Osteoblast (primary cell): ENCODE measurements around the gene NKD2. TPM values are rescaled to one million over a fixed set of nuclear protein-coding genes. Genes with fewer than 3 reads are reported as not detected.
"Not testable (repeated sequence)": the region's sequence is repeated elsewhere in the genome, so short reads cannot be mapped to it uniquely, and the experiment has no call there.

Experiments used
- DNase-seq: peaks from one replicate; pipeline ENCODE4 v3.0.0; 2011; ENCODE audit warnings: low spot score, mixed read lengths; ENCODE audit not compliant: insufficient read length; ENCODE audit errors: missing footprints
- H2AFZ ChIP-seq: 2 replicates; pipeline ENCODE4 v1.6.0; 2011; ENCODE audit warnings: mild to moderate bottlenecking, low read length
- H3K27ac ChIP-seq: 2 replicates; pipeline ENCODE4 v1.5.1; 2011; ENCODE audit warnings: mild to moderate bottlenecking, low read depth, low read length, moderate library complexity
- H3K27me3 ChIP-seq: 2 replicates; pipeline ENCODE4 v1.6.0; 2012; ENCODE audit warnings: mild to moderate bottlenecking, control low read depth, inconsistent platforms, low read length, moderate library complexity; ENCODE audit not compliant: insufficient read depth
- H3K36me3 ChIP-seq: 2 replicates; pipeline ENCODE4 v1.5.1; 2011; ENCODE audit warnings: mild to moderate bottlenecking, low read length, control low read depth, moderate library complexity; ENCODE audit not compliant: insufficient read depth
- H3K4me1 ChIP-seq: 2 replicates; pipeline ENCODE4 v1.5.1; 2011; ENCODE audit warnings: mild to moderate bottlenecking, low read length, control low read depth, moderate library complexity; ENCODE audit not compliant: insufficient read depth
- H3K4me2 ChIP-seq: 2 replicates; pipeline ENCODE4 v1.6.0; 2011; ENCODE audit warnings: mild to moderate bottlenecking, low read length; ENCODE audit not compliant: insufficient read depth
- H3K4me3 ChIP-seq: fragments of 200-600 bp; sonication (generic); 3 replicates; pipeline ENCODE4 v1.5.1; 2012; ENCODE audit warnings: mild to moderate bottlenecking, low read length, inconsistent platforms; ENCODE audit not compliant: insufficient read depth
- H3K79me2 ChIP-seq: 2 replicates; pipeline ENCODE4 v1.6.0; 2012; ENCODE audit warnings: mild to moderate bottlenecking, low read length, control low read depth, inconsistent platforms; ENCODE audit not compliant: insufficient read depth
- H3K9me3 ChIP-seq: 2 replicates; pipeline ENCODE4 v1.5.1; 2011; ENCODE audit warnings: low read depth, low read length, control low read depth
- H4K20me1 ChIP-seq: 2 replicates; pipeline ENCODE4 v1.6.0; 2012; ENCODE audit warnings: mild to moderate bottlenecking, low read length, control low read depth; ENCODE audit not compliant: insufficient read depth
- total RNA-seq: library from RNA; depleted of rRNA; stranded (reverse); fragments of >200 nt; gene quantifications from 2 replicates; pipeline ENCODE4 v1.2.3, GENCODE V29; 2012
- TF ChIP-seq, protein P1 (sequence below): IDR thresholded peaks from 2 replicates; pipeline ENCODE4 v1.5.1; 2011; ENCODE audit warnings: mild to moderate bottlenecking, low read depth, low read length, moderate library complexity; ENCODE audit errors: extremely low read depth

Gene NKD2
- total RNA-seq, 1 donor, result under 0.01 TPM

DNA sequence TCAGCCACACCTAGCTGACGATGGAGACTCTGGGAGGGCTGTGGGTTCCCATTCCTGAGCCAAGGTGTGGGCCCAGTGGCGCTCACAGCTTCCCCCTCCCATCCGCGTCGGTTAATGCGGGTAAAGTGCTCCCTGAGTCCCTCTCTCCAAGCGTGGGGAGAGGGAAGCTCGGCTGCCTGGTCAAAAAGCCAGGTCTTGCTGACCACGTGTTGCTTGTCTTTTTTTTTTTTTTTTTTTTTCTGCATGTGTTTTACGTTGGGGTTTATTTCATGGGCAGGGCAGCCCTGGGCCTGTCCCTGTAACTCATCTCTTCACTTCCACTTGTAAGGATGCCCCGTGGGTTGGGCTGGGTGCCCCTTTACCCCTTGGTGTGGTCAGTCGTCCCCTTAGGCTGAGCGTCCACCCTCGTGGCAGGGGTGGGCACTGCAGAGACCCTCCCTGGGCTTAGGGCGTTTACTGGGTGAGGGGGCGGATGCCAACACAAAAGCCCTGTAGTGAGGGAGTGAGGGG lies 11.9 kb downstream of the NKD2 start:
- H3K79me2 ChIP-seq, result no peaks in the 10 kb centered on the region
- no peak overlapping the region for H3K27ac ChIP-seq
- TF ChIP-seq, protein P1, sequence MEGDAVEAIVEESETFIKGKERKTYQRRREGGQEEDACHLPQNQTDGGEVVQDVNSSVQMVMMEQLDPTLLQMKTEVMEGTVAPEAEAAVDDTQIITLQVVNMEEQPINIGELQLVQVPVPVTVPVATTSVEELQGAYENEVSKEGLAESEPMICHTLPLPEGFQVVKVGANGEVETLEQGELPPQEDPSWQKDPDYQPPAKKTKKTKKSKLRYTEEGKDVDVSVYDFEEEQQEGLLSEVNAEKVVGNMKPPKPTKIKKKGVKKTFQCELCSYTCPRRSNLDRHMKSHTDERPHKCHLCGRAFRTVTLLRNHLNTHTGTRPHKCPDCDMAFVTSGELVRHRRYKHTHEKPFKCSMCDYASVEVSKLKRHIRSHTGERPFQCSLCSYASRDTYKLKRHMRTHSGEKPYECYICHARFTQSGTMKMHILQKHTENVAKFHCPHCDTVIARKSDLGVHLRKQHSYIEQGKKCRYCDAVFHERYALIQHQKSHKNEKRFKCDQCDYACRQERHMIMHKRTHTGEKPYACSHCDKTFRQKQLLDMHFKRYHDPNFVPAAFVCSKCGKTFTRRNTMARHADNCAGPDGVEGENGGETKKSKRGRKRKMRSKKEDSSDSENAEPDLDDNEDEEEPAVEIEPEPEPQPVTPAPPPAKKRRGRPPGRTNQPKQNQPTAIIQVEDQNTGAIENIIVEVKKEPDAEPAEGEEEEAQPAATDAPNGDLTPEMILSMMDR, result no peak
- H4K20me1 ChIP-seq, result no peaks in the 10 kb centered on the region
- H3K4me3 ChIP-seq, result no peak overlapping the region
- no peaks in the 10 kb centered on the region for H3K4me1 ChIP-seq
- peak; percentile 80 for DNase-seq
- peaks cover 3% of the 10 kb centered on the region for H3K27me3 ChIP-seq
- no peak overlapping the region for H3K4me2 ChIP-seq
- H3K36me3 ChIP-seq, result no peaks in the 10 kb centered on the region
- H2AFZ ChIP-seq, result no peak overlapping the region
- no peaks in the 10 kb centered on the region for H3K9me3 ChIP-seq

DNA sequence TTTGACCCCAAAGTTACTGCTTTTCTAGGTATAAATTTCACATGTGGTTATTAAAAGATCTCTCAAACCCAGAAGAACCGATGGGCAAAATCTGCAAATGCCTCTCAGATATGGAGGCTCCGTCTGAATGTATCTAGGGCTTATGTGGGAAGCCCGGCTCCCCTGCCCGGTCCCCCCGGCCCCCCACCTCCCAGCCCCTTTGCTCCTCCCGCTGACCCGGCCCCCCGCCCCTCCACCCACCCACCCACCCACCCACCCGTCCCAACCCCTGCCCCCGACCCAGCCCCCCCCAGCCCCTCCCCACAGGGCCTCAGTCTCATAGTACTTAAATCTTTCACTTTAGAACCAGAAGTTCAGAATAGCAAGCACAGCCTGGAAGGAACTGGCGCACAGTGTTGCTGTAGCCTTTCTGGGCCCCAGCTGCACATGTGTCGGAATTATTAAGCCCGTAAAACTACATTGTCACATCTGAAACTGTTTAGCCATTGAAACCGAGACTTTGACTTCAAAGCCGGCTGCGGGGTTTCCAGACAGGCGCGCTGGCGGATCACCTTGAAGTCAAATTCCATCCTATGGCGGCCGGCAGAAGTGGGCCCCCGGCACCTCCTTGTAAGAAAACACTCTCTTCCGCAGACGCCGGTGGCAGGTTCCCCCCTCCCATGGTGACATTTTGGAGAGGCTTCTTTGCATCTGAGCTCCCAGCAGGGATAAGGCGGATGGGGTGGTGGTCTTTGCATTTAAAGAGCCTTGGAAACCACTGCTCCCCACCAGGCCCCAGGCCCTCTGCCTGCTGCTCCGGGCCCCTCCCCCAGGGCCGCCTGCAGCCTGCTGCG lies 12.8 kb downstream of the NKD2 start:
- Histone ChIP-seq H3K4me1 (no peaks in the 10 kb centered on the region), H4K20me1 (no peaks in the 10 kb centered on the region), H3K36me3 (no peaks in the 10 kb centered on the region), H3K9me3 (no peaks in the 10 kb centered on the region), H3K4me3 (no peak overlapping the region), H3K27ac (no peak overlapping the region), H2AFZ (no peak overlapping the region), H3K79me2 (no peaks in the 10 kb centered on the region), H3K4me2 (no peak overlapping the region), H3K27me3 (peaks cover 3% of the 10 kb centered on the region)
- peak; percentile 83 for DNase-seq
- TF ChIP-seq, protein P1, result no peak

DNA sequence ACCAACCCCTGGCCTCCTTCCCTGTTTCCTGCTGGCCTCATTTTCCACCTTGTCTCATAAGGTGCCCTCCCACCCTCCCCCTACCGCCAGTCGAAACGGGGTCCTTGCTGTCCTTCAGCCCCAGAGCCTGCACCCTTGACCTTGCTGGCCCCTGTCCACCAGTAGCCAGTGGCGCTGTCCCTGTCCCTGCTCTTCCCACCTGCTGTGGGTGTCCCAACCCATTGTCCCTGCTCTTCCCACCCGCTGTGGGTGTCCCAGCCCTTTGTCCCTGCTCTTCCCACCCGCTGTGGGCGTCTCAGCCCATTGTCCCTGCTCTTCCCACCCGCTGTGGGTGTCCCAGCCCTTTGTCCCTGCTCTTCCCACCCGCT lies 13.4 kb downstream of the NKD2 start:
- not testable (repeated sequence) for H2AFZ ChIP-seq, H3K27ac ChIP-seq, H3K79me2 ChIP-seq, H3K4me1 ChIP-seq, H3K36me3 ChIP-seq, H3K4me3 ChIP-seq, H3K27me3 ChIP-seq, H4K20me1 ChIP-seq, H3K4me2 ChIP-seq, H3K9me3 ChIP-seq
- peak; percentile 62 for DNase-seq

DNA sequence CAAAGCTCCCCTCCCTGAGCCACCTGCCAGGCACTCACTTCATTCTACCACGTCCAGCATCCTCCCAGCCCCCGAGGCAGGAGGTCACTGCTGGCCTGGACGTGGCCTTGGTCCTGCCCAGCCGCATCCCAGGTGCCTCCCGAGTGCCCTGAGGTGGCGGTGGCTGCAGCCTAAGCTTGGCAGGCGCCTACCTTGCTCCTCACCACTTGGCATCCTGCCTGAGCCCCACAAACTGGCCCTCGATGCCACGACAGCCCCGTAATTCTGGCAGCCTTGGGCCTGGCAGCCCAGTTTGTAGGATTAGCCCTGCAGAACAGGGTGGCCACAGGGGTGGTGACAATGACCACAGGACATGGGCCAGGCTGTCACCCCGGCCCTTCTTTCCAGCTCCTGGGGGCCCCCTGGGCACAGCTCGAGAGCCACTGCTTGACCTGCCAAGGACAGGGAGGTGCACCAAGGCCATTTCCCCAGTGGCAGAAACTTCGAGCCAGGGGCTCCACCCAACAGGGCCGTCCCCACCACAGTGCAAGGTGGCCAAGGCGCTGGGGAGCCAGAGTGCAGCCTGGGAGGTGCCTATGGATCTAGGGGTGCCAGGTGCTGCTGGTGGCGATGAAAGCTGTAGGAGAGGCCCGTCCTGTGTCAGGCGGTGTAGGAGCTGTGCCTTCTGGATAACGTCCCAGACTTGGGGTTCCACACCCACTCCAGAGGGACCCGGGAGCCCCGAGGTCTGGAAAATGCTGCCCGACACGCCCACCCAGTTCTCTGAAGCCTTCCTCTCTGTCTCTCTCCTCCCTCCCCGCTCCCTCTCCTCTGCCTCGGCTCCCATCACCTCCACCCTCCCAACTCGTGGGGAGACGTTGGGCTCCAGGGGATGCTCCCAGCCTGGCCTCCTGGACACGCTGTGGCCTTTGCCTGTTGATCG lies 18.4 kb downstream of the NKD2 start:
- no peak overlapping the region for H2AFZ ChIP-seq
- H3K4me2 ChIP-seq, result no peak overlapping the region
- no peaks in the 10 kb centered on the region for H3K27me3 ChIP-seq
- DNase-seq, result peak; percentile 78
- H3K9me3 ChIP-seq, result no peaks in the 10 kb centered on the region
- H3K27ac ChIP-seq, result no peak overlapping the region
- no peaks in the 10 kb centered on the region for H4K20me1 ChIP-seq
- H3K4me1 ChIP-seq, result no peaks in the 10 kb centered on the region
- TF ChIP-seq, protein P1, result no peak
- H3K79me2 ChIP-seq, result no peaks in the 10 kb centered on the region
- no peaks in the 10 kb centered on the region for H3K36me3 ChIP-seq
- H3K4me3 ChIP-seq, result no peak overlapping the region
